Measurements from ENCODE around the gene TTLL12.

GRCh38 chr22:43131773-43132501 is 55.0 kb downstream of the TTLL12 start:
- no peak for TF ChIP-seq CTCF (IDR thresholded peaks at IDR 0.05; ENCODE audit: low read depth, low read length)
- no peak for TF ChIP-seq EZH2phosphoT487 (IDR thresholded peaks at IDR 0.05; ENCODE audit: low read depth)
